ENCODE data around the gene SULT1A3.
"Not testable (repeated sequence)": the region's sequence is repeated elsewhere in the genome, so short reads cannot be mapped to it uniquely, and the experiment has no call there.

DNA sequence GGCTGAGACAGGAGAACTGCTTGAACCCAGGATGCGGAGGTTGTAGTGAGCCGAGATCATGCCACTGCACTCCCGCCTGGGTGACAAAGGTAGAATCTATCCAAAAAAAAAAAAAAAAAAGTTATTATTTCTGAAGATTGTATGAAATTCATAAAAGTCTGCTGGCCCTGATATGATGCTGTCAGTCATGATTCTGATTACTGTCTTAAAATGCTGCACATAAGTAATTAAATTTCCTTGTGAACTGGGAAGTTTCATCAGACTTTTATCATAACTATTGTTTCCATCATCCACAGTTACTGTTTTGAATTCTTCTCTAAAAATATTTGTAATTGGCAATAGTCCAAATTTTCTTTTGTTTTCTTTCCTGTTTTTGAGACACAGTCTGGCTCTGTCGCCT is 49.3 kb downstream of the SULT1A3 start, which contains the start of gene NPIPB13:
- not testable (repeated sequence) for TF ChIP-seq EZH2phosphoT487 (IDR thresholded peaks at IDR 0.05; ENCODE audit: borderline replicate concordance, low read length)
- TF ChIP-seq, protein P1, sequence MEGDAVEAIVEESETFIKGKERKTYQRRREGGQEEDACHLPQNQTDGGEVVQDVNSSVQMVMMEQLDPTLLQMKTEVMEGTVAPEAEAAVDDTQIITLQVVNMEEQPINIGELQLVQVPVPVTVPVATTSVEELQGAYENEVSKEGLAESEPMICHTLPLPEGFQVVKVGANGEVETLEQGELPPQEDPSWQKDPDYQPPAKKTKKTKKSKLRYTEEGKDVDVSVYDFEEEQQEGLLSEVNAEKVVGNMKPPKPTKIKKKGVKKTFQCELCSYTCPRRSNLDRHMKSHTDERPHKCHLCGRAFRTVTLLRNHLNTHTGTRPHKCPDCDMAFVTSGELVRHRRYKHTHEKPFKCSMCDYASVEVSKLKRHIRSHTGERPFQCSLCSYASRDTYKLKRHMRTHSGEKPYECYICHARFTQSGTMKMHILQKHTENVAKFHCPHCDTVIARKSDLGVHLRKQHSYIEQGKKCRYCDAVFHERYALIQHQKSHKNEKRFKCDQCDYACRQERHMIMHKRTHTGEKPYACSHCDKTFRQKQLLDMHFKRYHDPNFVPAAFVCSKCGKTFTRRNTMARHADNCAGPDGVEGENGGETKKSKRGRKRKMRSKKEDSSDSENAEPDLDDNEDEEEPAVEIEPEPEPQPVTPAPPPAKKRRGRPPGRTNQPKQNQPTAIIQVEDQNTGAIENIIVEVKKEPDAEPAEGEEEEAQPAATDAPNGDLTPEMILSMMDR (IDR thresholded peaks at IDR 0.05; ENCODE audit: low read depth, low read length, poor library complexity, severe bottlenecking): not testable (repeated sequence)

Data from DOHH2 (cell line).